PC-9 (cell line): ENCODE measurements around the gene DBX1. TPM values are rescaled to one million over a fixed set of nuclear protein-coding genes. Genes with fewer than 3 reads are reported as not detected.

ENCODE experiments used
- BruUV-seq: library from RNA; stranded (reverse); fragments of 400-500 nt; replicated peaks from 2 replicates; lab custom pipeline; 2021; lab: Mats Ljungman, UMichigan
- CTCF ChIA-PET: fragments of 300-600 bp; sonication (Branson Sonifier 250); formaldehyde crosslinking; loops from one replicate; lab custom pipeline; 2022; ENCODE audit warnings: antibody characterized with exemption; lab: Charles Lee
- POLR2A ChIA-PET: fragments of 300-600 bp; sonication (Branson Sonifier 250); formaldehyde crosslinking; loops from one replicate; lab custom pipeline; 2022; ENCODE audit warnings: antibody characterized with exemption; ENCODE audit not compliant: unreplicated experiment; lab: Charles Lee
- DNase-seq, 2 experiments: peaks; one replicate each; pipeline versions ENCODE4 v3.0.0 to v3.0.0-alpha.2; 2015 to 2022; ENCODE audit warnings: mixed read lengths in 1 of 2
- H2AFZ ChIP-seq: fragments of 200-600 bp; sonication (generic); 2 replicates; pipeline ENCODE4 v1.8.1; 2017; ENCODE audit warnings: antibody characterized with exemption
- H3F3A ChIP-seq: fragments of 200-600 bp; sonication (generic); 2 replicates; pipeline ENCODE4 v1.8.1; 2017; ENCODE audit warnings: antibody characterized with exemption, mild to moderate bottlenecking, low read depth; ENCODE audit not compliant: insufficient read depth
- H3K27ac ChIP-seq: fragments of 200-600 bp; sonication (generic); 2 replicates; pipeline ENCODE4 v1.6.1; 2016; ENCODE audit warnings: mixed run types
- H3K27me3 ChIP-seq: fragments of 200-600 bp; sonication (generic); 2 replicates; pipeline ENCODE4 v1.6.1; 2016; ENCODE audit warnings: low read depth, mixed run types; ENCODE audit not compliant: insufficient read depth
- H3K36me3 ChIP-seq: fragments of 200-600 bp; sonication (generic); 2 replicates; pipeline ENCODE4 v1.6.1; 2016; ENCODE audit warnings: low read depth, mixed run types
- H3K4me1 ChIP-seq: fragments of 200-600 bp; sonication (generic); replicated peaks from 2 replicates; pipeline ENCODE4 v1.6.1; 2016; ENCODE audit warnings: mixed run types; ENCODE audit not compliant: insufficient read depth
- H3K4me2 ChIP-seq: fragments of 200-600 bp; sonication (generic); 2 replicates; pipeline ENCODE4 v1.6.1; 2017; ENCODE audit warnings: mixed run types
- H3K4me3 ChIP-seq: fragments of 200-600 bp; sonication (generic); 2 replicates; pipeline ENCODE4 v1.6.1; 2016; ENCODE audit warnings: mixed run types
- H3K79me2 ChIP-seq: fragments of 200-600 bp; sonication (generic); 2 replicates; pipeline ENCODE4 v1.6.1; 2017; ENCODE audit warnings: low read depth, mixed run types
- H3K9me2 ChIP-seq: fragments of 200-600 bp; sonication (generic); 2 replicates; pipeline ENCODE4 v1.8.1; 2017; ENCODE audit warnings: mild to moderate bottlenecking; ENCODE audit not compliant: insufficient read depth
- H3K9me3 ChIP-seq: fragments of 200-600 bp; sonication (generic); 2 replicates; pipeline ENCODE4 v1.8.1; 2016; ENCODE audit warnings: low read depth; ENCODE audit not compliant: insufficient read depth
- H4K20me1 ChIP-seq: fragments of 200-600 bp; sonication (generic); 2 replicates; pipeline ENCODE4 v1.8.1; 2017; ENCODE audit not compliant: insufficient read depth
- CTCF ChIP-seq: fragments of 200-600 bp; sonication (generic); conservative IDR thresholded peaks from 2 replicates; pipeline ENCODE4 v1.6.1; 2017; ENCODE audit warnings: mixed run types, antibody characterized with exemption, mild to moderate bottlenecking, moderate library complexity
- EZH2 ChIP-seq: fragments of 200-600 bp; sonication (generic); IDR thresholded peaks from 2 replicates; pipeline ENCODE4 v1.8.0; 2017; ENCODE audit warnings: antibody characterized with exemption, low read depth
- intact Hi-C: fragments of 100-400 bp; cut with micrococcal nuclease; formaldehyde crosslinking; loops from one replicate; pipeline ENCODE4 v1.10.0; 2022; ENCODE audit not compliant: unreplicated experiment
- total RNA-seq: library from RNA; stranded (reverse); gene quantifications from 2 replicates; pipeline ENCODE4 v1.2.3, GENCODE V29; 2021

Gene DBX1
- total RNA-seq, 1 experiment from 2014 or later, result not detected

- no peak for TF ChIP-seq CTCF
- TF ChIP-seq EZH2, result no peak
- no peaks in the 10 kb centered on the region for H3K36me3 ChIP-seq
- no TSS peak for BruUV-seq
- H3F3A ChIP-seq, result peaks cover 16% of the 10 kb centered on the region; the same call in 1 of the 2 replicates
- H3K4me3 ChIP-seq, result no peak overlapping the region
- ChIA-PET CTCF (no interaction called here), POLR2A (no interaction called here)
- DNase-seq, result no peak
- no peak overlapping the region for H2AFZ ChIP-seq
- H3K27ac ChIP-seq, result no peak overlapping the region
- no peaks in the 10 kb centered on the region for H3K9me2 ChIP-seq
- peaks cover 22% of the 10 kb centered on the region for H3K4me1 ChIP-seq
- intact Hi-C loops, result loop anchor here (5.0 to 10.0 kb wide), 2 partner anchors 82 to 370 kb away; no protein-coding TSS in a partner anchor
- no peaks in the 10 kb centered on the region for H3K9me3 ChIP-seq
- no peaks in the 10 kb centered on the region for H3K79me2 ChIP-seq
- H3K4me2 ChIP-seq, result no peak overlapping the region
- H3K27me3 ChIP-seq, result no peaks in the 10 kb centered on the region
- H4K20me1 ChIP-seq, result no peaks in the 10 kb centered on the region
These were observed 45.7 kb downstream of the DBX1 start for GRCh38 chr11:20114588-20114987.

- no peak for DNase-seq
- Histone ChIP-seq H3K9me2 (no peaks in the 10 kb centered on the region), H2AFZ (no peak overlapping the region), H3F3A (peaks cover 16% of the 10 kb centered on the region; the same call in 1 of the 2 replicates), H3K36me3 (no peaks in the 10 kb centered on the region), H3K27me3 (no peaks in the 10 kb centered on the region), H3K9me3 (no peaks in the 10 kb centered on the region), H3K4me1 (peaks cover 22% of the 10 kb centered on the region), H3K27ac (peak overlapping the region; percentile 51; the same call in 1 of the 2 replicates), H3K79me2 (no peaks in the 10 kb centered on the region), H3K4me3 (no peak overlapping the region), H3K4me2 (peak overlapping the region; percentile 67), H4K20me1 (no peaks in the 10 kb centered on the region)
- BruUV-seq, result no TSS peak
- CTCF ChIA-PET, result no interaction called here
- POLR2A ChIA-PET, result no interaction called here
- no peak for TF ChIP-seq EZH2
- TF ChIP-seq CTCF, result no peak
- intact Hi-C loops, result loop anchor here (5.0 to 10.0 kb wide), 2 partner anchors 81 to 368 kb away; no protein-coding TSS in a partner anchor
These were observed 47.2 kb downstream of the DBX1 start for GRCh38 chr11:20113149-20113438.

GRCh38 chr11:20112291-20113148, 47.8 kb downstream of the DBX1 start:
- Histone ChIP-seq H3K36me3 (no peaks in the 10 kb centered on the region), H3K9me2 (no peaks in the 10 kb centered on the region), H2AFZ (peak overlapping the region; percentile 61), H3K4me3 (peak overlapping the region; percentile 6; the same call in 1 of the 2 replicates), H3K79me2 (no peaks in the 10 kb centered on the region), H3K27ac (peak overlapping the region; percentile 51), H3K9me3 (no peaks in the 10 kb centered on the region), H3K27me3 (no peaks in the 10 kb centered on the region), H3F3A (peaks cover 16% of the 10 kb centered on the region; the same call in 1 of the 2 replicates), H3K4me1 (peaks cover 22% of the 10 kb centered on the region), H4K20me1 (no peaks in the 10 kb centered on the region), H3K4me2 (peak overlapping the region; percentile 67)
- no peak for TF ChIP-seq EZH2
- no peak for TF ChIP-seq CTCF
- POLR2A ChIA-PET, result interaction anchor here (0.5 to 0.6 kb wide), 2 partner anchors 118 to 187 kb away, joined by 3 to 5 read pairs; no protein-coding TSS in a partner anchor
- CTCF ChIA-PET, result interaction anchor here (1.0 kb wide), 1 partner anchor 209 kb away, joined by 4 read pairs; no protein-coding TSS in a partner anchor
- intact Hi-C loops, result loop anchor here (5.0 to 10.0 kb wide), 2 partner anchors 80 to 368 kb away; no protein-coding TSS in a partner anchor
- BruUV-seq, result no TSS peak
- peak; percentile 72 to 79 for DNase-seq
